ENCODE results near the gene C6orf120.

The C6orf120 gene

GRCh38 chr6:169751242-169752073 lies 49.5 kb downstream of the C6orf120 start, which contains the start of the genes DYNLT2 and ERMARD:
Gene DYNLT2, minus strand, starts transcription at chr6:169751572. Its CDS starts 114 bp downstream, at chr6:169751458.
Gene ERMARD, plus strand, starts transcription at chr6:169751622. Its CDS starts 36 bp downstream, at chr6:169751658.
- TF ChIP-seq, protein P1, sequence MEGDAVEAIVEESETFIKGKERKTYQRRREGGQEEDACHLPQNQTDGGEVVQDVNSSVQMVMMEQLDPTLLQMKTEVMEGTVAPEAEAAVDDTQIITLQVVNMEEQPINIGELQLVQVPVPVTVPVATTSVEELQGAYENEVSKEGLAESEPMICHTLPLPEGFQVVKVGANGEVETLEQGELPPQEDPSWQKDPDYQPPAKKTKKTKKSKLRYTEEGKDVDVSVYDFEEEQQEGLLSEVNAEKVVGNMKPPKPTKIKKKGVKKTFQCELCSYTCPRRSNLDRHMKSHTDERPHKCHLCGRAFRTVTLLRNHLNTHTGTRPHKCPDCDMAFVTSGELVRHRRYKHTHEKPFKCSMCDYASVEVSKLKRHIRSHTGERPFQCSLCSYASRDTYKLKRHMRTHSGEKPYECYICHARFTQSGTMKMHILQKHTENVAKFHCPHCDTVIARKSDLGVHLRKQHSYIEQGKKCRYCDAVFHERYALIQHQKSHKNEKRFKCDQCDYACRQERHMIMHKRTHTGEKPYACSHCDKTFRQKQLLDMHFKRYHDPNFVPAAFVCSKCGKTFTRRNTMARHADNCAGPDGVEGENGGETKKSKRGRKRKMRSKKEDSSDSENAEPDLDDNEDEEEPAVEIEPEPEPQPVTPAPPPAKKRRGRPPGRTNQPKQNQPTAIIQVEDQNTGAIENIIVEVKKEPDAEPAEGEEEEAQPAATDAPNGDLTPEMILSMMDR (IDR thresholded peaks at IDR 0.05; ENCODE audit: control insufficient read depth, extremely low read depth, insufficient read depth) = peak; percentile 7; the same call in 1 of the 2 replicates
- H3K4me3 ChIP-seq (ENCODE audit: low read depth, low read length) = peak within 1 kb of the TSS; percentile 96

DNA sequence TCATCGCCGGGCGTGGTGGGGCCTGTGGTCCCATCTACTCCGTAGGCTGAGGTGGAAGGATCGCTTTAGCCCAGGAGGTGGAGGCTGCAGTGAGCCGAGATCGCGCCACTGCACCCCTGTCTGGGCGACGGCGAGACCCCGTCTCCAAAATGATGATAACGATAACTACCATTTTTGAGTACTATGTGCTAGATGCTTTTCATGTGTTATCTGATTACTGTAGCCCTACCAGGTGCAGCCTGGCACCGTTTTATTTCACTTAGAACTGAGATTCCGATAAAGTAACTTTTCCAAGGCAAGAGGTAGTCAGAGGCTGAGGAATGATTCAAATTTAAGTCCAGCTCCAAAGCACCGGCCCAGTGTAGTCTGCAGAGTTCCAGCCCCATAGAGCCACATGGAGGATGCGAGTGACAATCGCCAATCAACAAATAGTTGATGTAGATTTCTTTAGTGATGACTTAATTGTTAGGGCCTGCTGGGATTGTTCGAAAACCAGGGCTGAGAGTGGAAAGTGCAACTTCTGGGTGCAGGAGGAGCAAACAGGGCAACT lies 50.2 kb downstream of the C6orf120 start:
- peak overlapping the region; percentile 96 for H3K4me3 ChIP-seq (ENCODE audit: low read depth, low read length)
- TF ChIP-seq, protein P1 (IDR thresholded peaks at IDR 0.05; ENCODE audit: control insufficient read depth, extremely low read depth, insufficient read depth) = no peak
- no peak for DNase-seq (ENCODE audit: low read depth)

More at GRCh38 chr6:169751242-169752073, 49.5 kb downstream of the C6orf120 start, which contains the start of the genes DYNLT2 and ERMARD:
- DNase-seq (ENCODE audit: low read depth) = peak; percentile 78

All from LNCaP clone FGC (cell line).